AG20443 (cell line): ENCODE data around the gene TMEM132C.
"Not testable (repeated sequence)": the region's sequence is repeated elsewhere in the genome, so short reads cannot be mapped to it uniquely, and the experiment has no call there.

Experiments used
- DNase-seq: peaks from one replicate; pipeline ENCODE4 v3.0.0; 2012; ENCODE audit warnings: low spot score, mixed read lengths

Gene TMEM132C

DNA sequence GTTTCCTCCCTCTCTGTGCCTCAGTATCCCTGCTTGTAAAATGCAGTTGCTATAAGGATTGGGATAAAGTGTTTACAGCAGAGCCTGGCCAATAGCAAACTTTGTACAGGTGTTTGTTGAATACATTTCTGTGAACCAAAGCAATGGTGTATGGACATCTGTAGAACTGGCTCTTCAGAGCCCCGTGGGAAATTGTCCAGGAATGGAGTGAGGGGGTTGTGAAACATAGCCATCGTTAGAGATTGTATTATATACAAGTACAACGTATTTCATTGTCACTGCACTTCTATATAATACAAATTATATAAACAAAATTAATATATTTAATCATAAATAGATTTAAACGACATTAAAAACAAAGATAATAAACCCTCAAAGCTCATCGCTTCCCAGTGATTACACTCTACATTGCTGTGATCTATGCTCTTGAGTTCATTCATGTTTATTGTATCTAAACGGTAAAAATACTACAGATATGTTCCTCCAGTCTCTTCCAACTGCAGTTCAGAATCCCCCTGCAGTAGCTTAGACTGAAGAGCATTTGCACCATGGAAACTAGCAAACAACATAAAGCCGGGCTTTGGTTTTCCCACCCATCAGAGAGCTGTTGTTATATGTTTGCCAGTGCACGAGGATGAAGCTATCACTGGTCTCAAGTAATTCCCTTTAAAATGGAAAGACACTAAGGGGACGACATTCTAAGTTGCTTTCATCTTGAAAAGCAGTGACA lies 216.7 kb downstream of the TMEM132C start:
- no peak for DNase-seq

DNA sequence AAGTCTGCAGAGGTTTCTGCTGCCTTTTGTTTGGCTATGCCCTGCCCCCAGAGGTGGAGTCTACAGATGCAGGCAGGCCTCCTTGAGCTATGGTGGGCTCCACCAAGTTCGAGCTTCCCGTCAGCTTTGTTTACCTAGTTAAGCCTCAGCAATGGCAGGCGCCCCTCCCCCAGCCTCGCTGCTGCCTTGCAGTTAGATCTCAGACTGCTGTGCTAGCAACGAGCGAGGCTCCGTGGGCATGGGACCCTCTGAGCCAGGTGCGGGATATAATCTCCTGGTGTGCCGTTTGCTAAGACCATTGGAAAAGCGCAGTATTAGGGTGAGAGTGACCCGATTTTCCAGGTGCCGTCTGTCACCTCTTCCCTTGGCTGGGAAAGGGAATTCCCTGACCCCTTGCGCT lies 230.4 kb downstream of the TMEM132C start:
- DNase-seq = not testable (repeated sequence)

- no peak for DNase-seq
These were observed 240.5 kb downstream of the TMEM132C start for GRCh38 chr12:128507470-128507869.

- no peak for DNase-seq
These were observed 242.2 kb downstream of the TMEM132C start for GRCh38 chr12:128509170-128509569.

DNA sequence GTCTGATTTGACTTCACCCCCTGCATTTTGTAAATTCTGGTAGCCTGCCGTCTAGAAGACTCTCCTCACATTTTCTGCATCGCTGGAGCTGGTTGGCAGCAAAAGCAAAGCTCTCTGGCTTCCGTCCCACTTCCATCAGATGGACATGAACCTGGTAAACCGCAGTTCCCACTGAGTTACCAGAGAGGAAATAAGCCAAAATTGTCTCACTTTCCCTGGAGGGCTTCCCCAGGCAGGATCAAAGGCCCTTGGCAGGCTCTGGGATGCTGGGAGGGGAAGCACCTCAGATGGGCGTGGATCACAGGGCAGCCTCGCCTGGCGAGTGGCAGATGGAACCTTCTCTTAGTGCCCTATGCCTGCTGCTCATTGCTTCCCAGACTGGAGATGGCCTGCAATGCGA lies 243.5 kb downstream of the TMEM132C start:
- no peak for DNase-seq

DNA sequence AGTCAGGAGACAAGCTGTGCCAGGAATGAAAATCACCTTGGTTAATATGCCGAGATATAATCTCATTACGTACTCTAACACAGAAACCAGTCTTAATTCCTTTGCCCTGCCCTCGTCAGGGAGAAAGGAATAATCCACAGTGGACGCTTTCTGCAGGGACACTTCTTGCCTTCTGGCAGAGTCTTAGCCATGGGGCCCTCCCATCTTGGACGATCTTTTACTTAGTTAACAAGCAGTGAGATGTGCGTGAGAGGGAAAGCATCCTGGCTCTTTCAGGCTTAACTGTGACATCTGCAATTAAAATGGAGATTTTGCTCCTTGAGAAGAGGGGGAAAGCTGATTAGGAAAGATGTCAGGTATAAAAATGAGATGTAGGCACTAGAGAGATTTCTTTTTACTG lies 246.4 kb downstream of the TMEM132C start:
- no peak for DNase-seq

DNA sequence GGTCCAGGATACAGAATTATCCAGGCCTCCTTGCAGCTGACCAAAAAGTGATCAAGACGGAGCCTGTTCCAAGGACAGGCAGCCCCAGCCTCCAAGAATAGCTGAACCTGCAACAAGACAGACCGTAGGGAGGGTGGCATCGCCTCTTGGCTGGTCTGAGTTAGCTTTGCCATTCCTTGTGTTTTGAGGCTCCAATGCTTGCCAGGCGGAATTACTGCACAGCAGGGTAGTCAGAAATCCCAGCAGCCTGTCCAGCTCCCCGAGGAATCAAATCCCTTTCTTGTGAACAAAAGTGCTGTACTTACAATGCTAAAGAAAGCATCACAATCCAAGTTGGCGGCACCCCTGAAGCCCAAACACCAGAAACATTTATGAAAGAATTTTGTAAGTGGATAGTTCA lies 246.9 kb downstream of the TMEM132C start:
- DNase-seq = no peak

- no peak for DNase-seq
These were observed 251.7 kb downstream of the TMEM132C start for GRCh38 chr12:128518644-128519043.

DNA sequence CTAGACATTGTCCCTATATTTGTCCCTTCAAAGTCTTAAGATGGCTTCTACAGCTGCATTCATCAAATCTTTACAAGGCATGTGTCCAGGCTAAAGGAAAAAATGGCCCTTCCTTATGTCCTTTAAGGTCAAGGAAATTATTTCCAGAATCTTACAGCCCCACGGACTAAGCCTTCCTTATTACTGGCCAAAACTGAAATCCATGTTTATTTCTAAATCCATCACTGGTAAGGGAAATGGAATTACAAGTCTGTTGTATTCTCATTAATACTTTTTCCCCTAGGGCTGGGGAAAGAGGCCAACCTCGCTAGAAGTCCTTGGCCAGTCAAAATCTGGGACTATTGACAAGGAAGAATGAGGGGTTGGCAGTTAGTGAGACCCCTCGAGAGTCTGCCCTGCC lies 252.5 kb downstream of the TMEM132C start:
- no peak for DNase-seq

- DNase-seq = no peak
These were observed 255.0 kb downstream of the TMEM132C start for GRCh38 chr12:128521981-128522380.

GRCh38 chr12:128524439-128524838 lies 257.5 kb downstream of the TMEM132C start:
- DNase-seq = no peak

DNA sequence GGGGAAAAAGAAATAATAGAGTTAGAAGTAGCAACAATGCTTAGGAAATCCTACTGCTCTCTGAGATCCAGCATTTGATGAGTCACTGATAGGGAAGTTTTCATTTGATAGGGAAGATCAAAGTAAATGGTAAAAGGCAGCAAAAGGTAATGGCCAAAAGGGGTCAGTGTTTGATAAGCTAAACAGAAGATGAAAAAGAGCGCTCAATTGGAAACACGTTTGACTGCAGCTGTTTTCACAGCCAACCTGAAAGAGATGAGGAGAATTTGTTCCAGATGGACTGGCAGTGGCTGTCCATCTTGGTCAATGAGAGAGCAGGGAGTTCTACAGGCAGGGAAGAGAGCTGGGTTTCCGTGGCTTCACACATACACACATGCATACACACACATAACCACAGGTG lies 264.2 kb downstream of the TMEM132C start:
- no peak for DNase-seq

DNA sequence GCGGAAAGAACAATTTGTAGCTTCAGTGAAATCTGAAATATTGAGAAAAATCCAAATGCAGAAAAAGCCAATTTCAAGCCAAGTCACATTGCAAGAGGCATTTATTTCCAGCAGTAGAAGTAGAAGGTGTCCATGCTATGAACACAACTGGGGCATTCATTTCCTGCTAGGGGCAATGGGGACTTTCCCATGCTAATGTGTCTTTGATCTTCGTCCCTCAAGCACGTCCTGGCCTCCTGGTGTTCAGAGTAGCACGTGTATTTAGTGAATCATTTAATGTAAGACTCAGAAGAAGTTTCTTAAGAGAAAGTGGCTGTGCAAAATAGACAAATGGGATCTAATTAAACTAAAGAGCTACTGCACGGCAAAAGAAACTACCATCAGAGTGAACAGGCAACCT lies 267.9 kb downstream of the TMEM132C start:
- DNase-seq = no peak

GRCh38 chr12:128536810-128537209 lies 269.8 kb downstream of the TMEM132C start:
- no peak for DNase-seq

- no peak for DNase-seq
These were observed 270.7 kb downstream of the TMEM132C start for GRCh38 chr12:128537668-128538067.

DNA sequence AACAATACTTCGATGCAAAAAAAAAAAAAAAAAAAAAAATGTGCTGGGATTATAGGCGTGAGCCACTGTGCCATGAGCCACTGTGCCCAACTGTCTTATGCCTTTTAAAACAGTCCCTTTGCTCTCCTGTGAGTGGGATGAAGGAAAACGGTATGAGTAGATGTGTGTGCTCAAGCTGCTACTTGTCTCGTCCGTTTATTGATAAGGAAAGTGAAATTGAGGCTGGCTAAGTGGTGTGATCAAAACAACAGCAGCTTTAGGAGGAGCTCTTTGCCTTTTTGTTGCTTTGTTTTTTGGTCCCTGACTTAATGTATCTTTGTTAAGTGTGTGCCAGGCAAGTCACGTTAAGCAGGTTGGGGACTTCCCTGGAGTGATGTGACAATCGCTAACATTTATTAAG lies 275.9 kb downstream of the TMEM132C start:
- DNase-seq = no peak

GRCh38 chr12:128543460-128543859 lies 276.5 kb downstream of the TMEM132C start:
- DNase-seq = no peak

- no peak for DNase-seq
These were observed 277.0 kb downstream of the TMEM132C start for GRCh38 chr12:128543971-128544370.

GRCh38 chr12:128548949-128549348 lies 282.0 kb downstream of the TMEM132C start:
- DNase-seq = no peak

GRCh38 chr12:128549601-128550218 lies 282.7 kb downstream of the TMEM132C start:
- DNase-seq = no peak

DNA sequence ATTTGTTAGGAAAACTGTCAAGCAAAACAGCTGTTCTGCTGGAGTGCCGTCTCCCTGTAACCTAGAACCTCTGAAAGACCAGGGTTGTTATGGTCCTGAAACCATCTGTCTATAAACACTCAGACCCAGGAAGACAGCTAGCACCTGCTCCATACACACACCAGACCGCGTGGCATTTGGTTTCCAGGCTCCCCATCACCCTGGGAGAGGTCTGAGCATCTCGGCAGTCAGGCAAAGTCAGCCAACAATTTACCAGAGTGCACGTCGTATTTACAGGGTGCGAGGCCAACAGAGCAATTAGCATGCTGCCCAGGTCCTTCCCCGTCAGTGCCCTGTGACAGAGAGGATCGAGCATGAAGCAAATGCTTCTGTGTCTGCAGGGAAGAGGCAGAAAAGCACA lies 284.3 kb downstream of the TMEM132C start:
- DNase-seq = no peak

- DNase-seq = no peak
These were observed 287.8 kb downstream of the TMEM132C start for GRCh38 chr12:128554546-128555304.

GRCh38 chr12:128557231-128557630 lies 290.3 kb downstream of the TMEM132C start:
- no peak for DNase-seq
